Globus pallidus (tissue), 1 donor: ENCODE results near the gene SOX6.

Experiments used
- DNase-seq: peaks from one replicate; pipeline ENCODE4 v3.0.0-alpha.2; 2015; ENCODE audit warnings: low spot score

SOX6 gene

GRCh38 chr11:16271258-16271657 lies 85.1 kb downstream of the SOX6 start:
- no peak for DNase-seq

- no peak for DNase-seq
Observed at GRCh38 chr11:16266021-16266420, 90.3 kb downstream of the SOX6 start.

- no peak for DNase-seq
Observed at GRCh38 chr11:16265022-16265421, 91.3 kb downstream of the SOX6 start.

- no peak for DNase-seq
Observed at GRCh38 chr11:16262645-16262955, 93.7 kb downstream of the SOX6 start.

GRCh38 chr11:16261836-16262644 lies 94.3 kb downstream of the SOX6 start:
- DNase-seq: no peak

- no peak for DNase-seq
Observed at GRCh38 chr11:16252373-16252772, 104.0 kb downstream of the SOX6 start.

GRCh38 chr11:16248248-16248647 lies 108.1 kb downstream of the SOX6 start:
- DNase-seq: no peak

GRCh38 chr11:16242806-16243205 lies 113.5 kb downstream of the SOX6 start:
- no peak for DNase-seq

- DNase-seq: no peak
Observed at GRCh38 chr11:16240687-16241086, 115.7 kb downstream of the SOX6 start.

GRCh38 chr11:16239141-16240105 lies 116.9 kb downstream of the SOX6 start:
- peak; percentile 8 for DNase-seq

- no peak for DNase-seq
Observed at GRCh38 chr11:16226245-16226644, 130.1 kb downstream of the SOX6 start.

- no peak for DNase-seq
Observed at GRCh38 chr11:16225623-16226022, 130.7 kb downstream of the SOX6 start.

GRCh38 chr11:16223558-16223957 lies 132.8 kb downstream of the SOX6 start:
- no peak for DNase-seq

- DNase-seq: no peak
Observed at GRCh38 chr11:16217631-16218030, 138.7 kb downstream of the SOX6 start.

GRCh38 chr11:16216831-16217230 lies 139.5 kb downstream of the SOX6 start:
- no peak for DNase-seq

GRCh38 chr11:16215352-16215751 lies 141.0 kb downstream of the SOX6 start:
- DNase-seq: no peak

GRCh38 chr11:16211407-16211806 lies 144.9 kb downstream of the SOX6 start:
- DNase-seq: no peak

GRCh38 chr11:16204261-16204660 lies 152.1 kb downstream of the SOX6 start:
- no peak for DNase-seq

- no peak for DNase-seq
Observed at GRCh38 chr11:16195651-16196050, 160.7 kb downstream of the SOX6 start.

GRCh38 chr11:16194566-16194965 lies 161.8 kb downstream of the SOX6 start:
- DNase-seq: peak; percentile 71

- peak; percentile 84 for DNase-seq
Observed at GRCh38 chr11:16193897-16194381, 162.4 kb downstream of the SOX6 start.

GRCh38 chr11:16191868-16192240 lies 164.5 kb downstream of the SOX6 start:
- DNase-seq: peak; percentile 38
